Activated T-helper 2 cell treated with anti-CD3 and anti-CD28 coated beads, Interferon-gamma antibody, Interleukin-2, Interleukin-4, amounts not matched to agents 10 μg/mL and 5 μg/mL and 100 μg/mL, durations not matched to agents 14 hours and 24 hours and 36 hours (primary cell): ENCODE measurements around the gene DSCAML1. TPM values are rescaled to one million over a fixed set of nuclear protein-coding genes. Genes with fewer than 3 reads are reported as not detected.

ENCODE experiments used
- DNase-seq: peaks from one replicate; pipeline ENCODE4 v3.0.0; 2021; ENCODE audit warnings: low spot score
- H3K27ac Mint-ChIP-seq: one replicate; pipeline ENCODE4 v1.8.0; 2021; ENCODE audit warnings: mixed read lengths
- H3K27me3 Mint-ChIP-seq: one replicate; pipeline ENCODE4 v1.8.0; 2021; ENCODE audit warnings: low read depth, mixed read lengths
- H3K36me3 Mint-ChIP-seq: one replicate; pipeline ENCODE4 v1.8.0; 2021; ENCODE audit warnings: low read depth, mixed read lengths
- H3K4me1 Mint-ChIP-seq: one replicate; pipeline ENCODE4 v1.8.0; 2021; ENCODE audit warnings: low read depth, mixed read lengths
- H3K4me3 Mint-ChIP-seq: one replicate; pipeline ENCODE4 v1.8.0; 2021; ENCODE audit warnings: low read depth, mild to moderate bottlenecking, moderate library complexity, mixed read lengths
- H3K9me3 Mint-ChIP-seq: one replicate; pipeline ENCODE4 v1.8.0; 2021; ENCODE audit warnings: mixed read lengths
- intact Hi-C: fragments of 100-400 bp; cut with micrococcal nuclease; formaldehyde crosslinking; loops from one replicate; pipeline ENCODE4 v1.15.1; 2023
- total RNA-seq: library from RNA; stranded (reverse); gene quantifications from 2 replicates; pipeline ENCODE4 v1.2.3, GENCODE V29; 2022

DSCAML1 gene
- total RNA-seq, 1 donor from 2014 or later: not detected

GRCh38 chr11:117691218-117691514, 105.8 kb downstream of the DSCAML1 start:
- H3K4me1 Mint-ChIP-seq: no peaks in the 10 kb centered on the region
- no peak overlapping the region for H3K27ac Mint-ChIP-seq
- peaks cover 2% of the 10 kb centered on the region for H3K27me3 Mint-ChIP-seq
- no peak for DNase-seq
- no peaks in the 10 kb centered on the region for H3K36me3 Mint-ChIP-seq
- H3K9me3 Mint-ChIP-seq: no peaks in the 10 kb centered on the region
- intact Hi-C loops: no loop called here
- no peak overlapping the region for H3K4me3 Mint-ChIP-seq

DNA sequence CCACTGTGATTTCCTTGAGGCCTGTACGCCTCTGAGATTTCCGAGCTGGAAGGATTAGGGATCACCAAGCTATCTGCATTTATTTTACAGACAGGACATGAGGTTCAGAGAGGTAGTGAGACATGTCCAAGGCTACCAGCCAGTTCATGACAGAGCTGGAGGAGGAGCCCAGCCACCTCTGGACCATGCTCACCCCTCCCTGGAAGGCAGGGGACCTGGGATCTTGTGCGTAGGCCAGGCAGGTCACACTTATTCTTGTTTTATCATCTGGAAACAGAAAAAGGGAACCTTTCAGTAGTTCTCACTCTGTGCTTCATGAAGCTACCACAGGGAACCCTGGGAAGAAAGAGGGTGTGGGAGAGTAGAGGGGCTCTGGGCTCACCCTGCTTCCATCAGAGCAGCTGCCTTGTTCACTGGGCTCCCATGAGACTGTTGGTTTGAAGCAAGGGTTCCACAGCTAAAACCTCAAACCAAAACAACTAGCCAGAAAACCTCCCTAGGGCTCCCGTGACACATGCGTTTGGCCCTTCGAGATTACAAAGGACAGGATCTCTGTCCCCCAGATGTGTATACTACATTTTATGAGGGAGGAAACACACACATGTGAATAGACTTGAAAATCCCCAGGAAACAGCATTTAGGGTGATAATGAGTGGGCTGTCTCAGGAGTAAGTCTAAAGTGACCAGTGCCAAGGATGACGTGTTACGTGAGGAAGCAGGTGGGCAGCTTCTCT, 106.4 kb downstream of the DSCAML1 start:
- Mint-ChIP-seq H3K4me1 (no peaks in the 10 kb centered on the region), H3K27me3 (peaks cover 2% of the 10 kb centered on the region), H3K36me3 (no peaks in the 10 kb centered on the region), H3K4me3 (no peak overlapping the region), H3K27ac (no peak overlapping the region), H3K9me3 (no peaks in the 10 kb centered on the region)
- DNase-seq: no peak
- intact Hi-C loops: no loop called here

DNA sequence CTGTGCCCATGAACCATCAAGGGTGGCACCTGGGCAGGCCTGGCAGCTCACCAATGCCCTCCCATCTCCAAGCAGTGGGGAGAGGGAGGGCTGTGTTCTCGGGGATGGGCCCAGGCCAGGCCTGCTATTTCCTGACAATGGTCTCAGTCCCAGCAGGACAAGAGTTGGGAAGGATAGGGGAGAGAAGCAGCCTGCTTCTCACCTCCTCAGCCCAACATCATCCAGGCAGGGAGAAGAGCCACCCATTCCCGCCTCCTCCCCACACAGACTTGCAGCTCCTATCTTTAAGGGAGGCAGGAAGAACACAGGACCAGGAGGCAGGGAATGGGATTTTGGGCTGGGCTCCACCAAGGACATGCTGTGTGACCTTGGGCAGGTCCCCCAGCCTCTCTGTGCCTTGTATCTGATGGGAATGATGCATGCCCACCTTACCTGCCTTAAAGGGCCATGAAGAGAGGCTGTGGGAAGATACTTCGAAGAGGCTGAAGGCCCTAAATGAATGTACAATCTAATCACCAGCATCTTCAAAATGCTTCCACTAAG, 108.7 kb downstream of the DSCAML1 start:
- intact Hi-C loops: no loop called here
- peaks cover 2% of the 10 kb centered on the region for H3K27me3 Mint-ChIP-seq
- no peak overlapping the region for H3K4me3 Mint-ChIP-seq
- DNase-seq: no peak
- H3K27ac Mint-ChIP-seq: no peak overlapping the region
- H3K9me3 Mint-ChIP-seq: no peaks in the 10 kb centered on the region
- no peaks in the 10 kb centered on the region for H3K4me1 Mint-ChIP-seq
- no peaks in the 10 kb centered on the region for H3K36me3 Mint-ChIP-seq

- H3K4me3 Mint-ChIP-seq: no peak overlapping the region
- H3K9me3 Mint-ChIP-seq: no peaks in the 10 kb centered on the region
- H3K27me3 Mint-ChIP-seq: peaks cover 2% of the 10 kb centered on the region
- intact Hi-C loops: no loop called here
- no peak for DNase-seq
- no peaks in the 10 kb centered on the region for H3K4me1 Mint-ChIP-seq
- no peaks in the 10 kb centered on the region for H3K36me3 Mint-ChIP-seq
- H3K27ac Mint-ChIP-seq: no peak overlapping the region
Observed at GRCh38 chr11:117687776-117688175, 109.2 kb downstream of the DSCAML1 start.

DNA sequence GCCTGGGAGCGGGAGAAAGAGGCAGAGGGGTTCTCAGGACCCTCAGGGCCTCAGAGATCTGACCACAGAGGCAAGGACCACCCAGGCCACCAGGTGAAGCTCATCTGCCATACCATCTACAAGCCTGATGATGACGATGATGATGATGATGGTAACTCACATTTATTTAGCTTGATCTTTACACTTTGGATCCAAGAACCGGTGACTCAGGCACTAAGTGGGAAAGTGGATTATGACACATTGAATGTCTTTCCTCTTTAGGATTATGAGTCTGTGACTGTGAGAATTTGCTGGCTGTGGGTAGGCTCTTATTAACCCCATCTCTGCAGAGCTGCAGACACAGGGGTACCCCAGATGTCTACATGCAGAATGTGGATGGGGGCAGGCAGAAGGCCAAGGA, 110.3 kb downstream of the DSCAML1 start:
- DNase-seq: no peak
- Mint-ChIP-seq H3K27me3 (peaks cover 2% of the 10 kb centered on the region), H3K27ac (no peak overlapping the region), H3K4me3 (no peak overlapping the region), H3K9me3 (no peaks in the 10 kb centered on the region), H3K36me3 (no peaks in the 10 kb centered on the region), H3K4me1 (no peaks in the 10 kb centered on the region)
- intact Hi-C loops: no loop called here

GRCh38 chr11:117685566-117685965, 111.5 kb downstream of the DSCAML1 start:
- Mint-ChIP-seq H3K27me3 (peaks cover 2% of the 10 kb centered on the region), H3K9me3 (no peaks in the 10 kb centered on the region), H3K27ac (no peak overlapping the region), H3K36me3 (no peaks in the 10 kb centered on the region), H3K4me1 (no peaks in the 10 kb centered on the region), H3K4me3 (no peak overlapping the region)
- DNase-seq: no peak
- intact Hi-C loops: no loop called here

DNA sequence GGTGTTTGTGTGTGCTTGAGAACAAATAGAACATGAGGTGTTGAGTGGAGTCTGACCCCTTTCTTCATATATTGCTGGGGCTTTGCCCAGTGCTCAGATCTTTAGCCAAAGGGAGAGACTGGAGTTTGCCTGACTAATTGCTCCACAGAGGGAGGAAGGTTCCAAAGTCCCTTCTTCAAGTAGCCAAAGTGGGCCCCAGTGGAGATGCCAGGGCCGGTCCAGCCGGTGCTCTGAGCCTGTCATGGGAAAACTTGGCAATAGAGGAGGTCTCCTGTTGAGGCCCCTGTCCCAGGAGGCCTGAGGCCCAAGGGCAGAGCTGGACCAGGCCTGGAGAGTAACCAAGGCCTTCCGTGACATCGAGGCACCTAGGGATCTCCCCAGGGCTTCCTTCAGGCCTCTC, 112.3 kb downstream of the DSCAML1 start:
- Mint-ChIP-seq H3K36me3 (no peaks in the 10 kb centered on the region), H3K9me3 (no peaks in the 10 kb centered on the region), H3K27me3 (peaks cover 2% of the 10 kb centered on the region), H3K27ac (no peak overlapping the region), H3K4me3 (no peak overlapping the region), H3K4me1 (no peaks in the 10 kb centered on the region)
- intact Hi-C loops: no loop called here
- DNase-seq: no peak

DNA sequence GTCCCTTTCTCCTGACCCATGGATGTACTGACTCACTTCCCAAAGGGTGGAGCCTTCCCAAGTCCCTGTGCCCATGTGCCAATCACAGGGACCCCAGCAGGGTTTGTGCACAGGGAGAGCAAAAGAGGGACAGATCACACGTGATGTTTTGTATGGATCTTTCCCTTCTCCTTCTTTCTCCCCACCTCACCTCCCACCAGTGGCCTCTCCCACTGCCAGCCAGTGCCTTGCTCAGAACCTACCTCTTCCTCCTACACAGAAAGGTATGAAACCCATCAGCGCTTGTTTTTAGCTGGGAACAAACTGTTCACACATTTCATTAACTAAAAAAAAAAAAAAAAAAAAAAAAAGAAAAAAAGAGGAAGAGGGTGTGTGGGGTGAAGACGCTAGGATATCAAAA, 112.9 kb downstream of the DSCAML1 start:
- H3K36me3 Mint-ChIP-seq: no peaks in the 10 kb centered on the region
- intact Hi-C loops: no loop called here
- no peaks in the 10 kb centered on the region for H3K4me1 Mint-ChIP-seq

DNA sequence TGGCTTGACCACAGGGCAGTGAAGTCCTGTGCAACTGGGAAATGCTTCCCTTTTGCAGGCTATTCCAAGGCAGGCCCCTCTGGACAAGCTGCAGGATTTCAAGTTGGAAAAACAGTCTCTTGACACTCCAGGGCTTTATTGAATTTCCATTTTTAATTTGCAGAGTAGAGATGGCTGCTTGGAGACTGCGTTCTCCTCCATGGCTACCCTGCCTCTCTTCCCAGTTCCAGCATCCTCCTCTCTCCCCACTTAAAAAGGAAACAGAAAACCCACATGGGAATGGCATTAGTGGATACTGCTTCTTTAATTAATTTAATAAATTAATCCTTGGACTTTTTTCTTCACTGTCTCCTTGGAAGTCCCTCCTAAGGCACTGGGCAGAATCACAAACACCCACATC, 115.6 kb downstream of the DSCAML1 start:
- Mint-ChIP-seq H3K27me3 (peaks cover 5% of the 10 kb centered on the region), H3K36me3 (no peaks in the 10 kb centered on the region), H3K27ac (no peak overlapping the region), H3K4me1 (no peaks in the 10 kb centered on the region), H3K4me3 (no peak overlapping the region), H3K9me3 (no peaks in the 10 kb centered on the region)
- intact Hi-C loops: no loop called here
- no peak for DNase-seq

More for the DNA sequence above, 112.9 kb downstream of the DSCAML1 start:
- no peak for DNase-seq
- Mint-ChIP-seq H3K4me3 (no peak overlapping the region), H3K27ac (no peak overlapping the region), H3K27me3 (peaks cover 2% of the 10 kb centered on the region), H3K9me3 (no peaks in the 10 kb centered on the region)

DNA sequence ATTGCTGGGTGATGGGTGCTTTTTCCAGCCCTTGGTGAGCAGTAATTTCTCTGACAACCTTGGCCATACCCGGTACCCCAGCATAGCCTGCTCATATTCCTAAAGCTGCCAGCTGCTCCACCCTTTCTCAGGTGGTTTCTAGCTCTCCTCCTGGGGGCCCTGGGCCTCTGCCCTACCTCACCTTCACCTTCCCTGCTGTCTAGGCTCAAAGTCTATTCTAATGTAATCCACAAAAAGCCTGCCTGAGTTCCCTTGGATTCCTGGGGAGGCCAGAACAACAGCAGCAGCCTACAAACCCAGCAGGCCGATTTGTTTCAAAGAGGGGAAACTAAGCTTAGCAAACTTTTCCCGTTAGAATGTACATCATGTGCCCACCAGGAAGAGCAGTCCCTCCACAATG, 117.6 kb downstream of the DSCAML1 start:
- peaks cover 3% of the 10 kb centered on the region for H3K4me1 Mint-ChIP-seq
- intact Hi-C loops: no loop called here
- no peak overlapping the region for H3K4me3 Mint-ChIP-seq
- peaks cover 5% of the 10 kb centered on the region for H3K27me3 Mint-ChIP-seq
- H3K27ac Mint-ChIP-seq: no peak overlapping the region
- no peaks in the 10 kb centered on the region for H3K9me3 Mint-ChIP-seq
- DNase-seq: no peak
- H3K36me3 Mint-ChIP-seq: no peaks in the 10 kb centered on the region

GRCh38 chr11:117678658-117679406, 118.2 kb downstream of the DSCAML1 start:
- no peaks in the 10 kb centered on the region for H3K36me3 Mint-ChIP-seq
- no peak for DNase-seq
- H3K27me3 Mint-ChIP-seq: peaks cover 5% of the 10 kb centered on the region
- peaks cover 3% of the 10 kb centered on the region for H3K4me1 Mint-ChIP-seq
- no peak overlapping the region for H3K4me3 Mint-ChIP-seq
- H3K27ac Mint-ChIP-seq: no peak overlapping the region
- no peaks in the 10 kb centered on the region for H3K9me3 Mint-ChIP-seq
- intact Hi-C loops: no loop called here

- H3K4me1 Mint-ChIP-seq: peaks cover 3% of the 10 kb centered on the region
- H3K9me3 Mint-ChIP-seq: no peaks in the 10 kb centered on the region
- H3K27me3 Mint-ChIP-seq: peaks cover 5% of the 10 kb centered on the region
- no peak for DNase-seq
- intact Hi-C loops: no loop called here
- no peak overlapping the region for H3K27ac Mint-ChIP-seq
- H3K4me3 Mint-ChIP-seq: no peak overlapping the region
- no peaks in the 10 kb centered on the region for H3K36me3 Mint-ChIP-seq
Observed at GRCh38 chr11:117677729-117678310, 119.2 kb downstream of the DSCAML1 start.

DNA sequence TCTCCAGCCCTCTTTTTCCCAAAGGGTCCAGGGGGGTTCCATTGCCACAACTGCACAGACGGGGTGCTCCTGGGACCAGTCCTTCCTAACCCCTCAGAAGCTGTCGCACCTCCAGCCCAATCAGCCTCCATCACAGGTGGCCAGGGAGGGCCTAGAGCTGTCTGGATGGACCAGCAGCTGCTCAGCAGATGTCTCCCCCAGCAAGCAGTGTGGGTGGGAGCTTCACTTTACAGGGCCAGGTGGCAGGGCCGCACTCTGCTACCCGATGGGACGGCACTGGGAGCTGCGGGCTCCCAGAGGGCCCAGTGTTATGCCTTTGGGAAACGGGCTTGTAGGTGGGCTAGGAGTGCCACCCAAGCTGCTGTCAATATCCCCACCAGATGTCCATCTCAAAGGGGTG, 120.5 kb downstream of the DSCAML1 start:
- Mint-ChIP-seq H3K27me3 (peaks cover 5% of the 10 kb centered on the region), H3K9me3 (no peaks in the 10 kb centered on the region), H3K4me1 (peaks cover 3% of the 10 kb centered on the region), H3K36me3 (no peaks in the 10 kb centered on the region), H3K27ac (no peak overlapping the region), H3K4me3 (no peak overlapping the region)
- intact Hi-C loops: no loop called here
- DNase-seq: no peak
